DND-41 (cell line): ENCODE data around the gene FCN2.

Experiments
- ATAC-seq: fragments of 200-7000 bp; cut with Tn5 transposase; 3 replicates; pipeline ENCODE4 v1.9.1; 2021; ENCODE audit warnings: low read depth; ENCODE audit not compliant: insufficient read depth
- DNase-seq: peaks from one replicate; pipeline ENCODE4 v3.0.0-alpha.2; 2020
- H2AFZ ChIP-seq: 2 replicates; pipeline ENCODE4 v1.6.0; 2012; ENCODE audit warnings: low read depth, low read length
- H3K27ac ChIP-seq: 2 replicates; pipeline ENCODE4 v1.5.1; 2012; ENCODE audit warnings: low read length, inconsistent platforms
- H3K27me3 ChIP-seq: fragments of 200-600 bp; sonication (generic); 2 replicates; pipeline ENCODE4 v1.6.0; 2012; ENCODE audit warnings: low read length, mild to moderate bottlenecking, inconsistent platforms; ENCODE audit not compliant: insufficient read depth, poor library complexity
- H3K36me3 ChIP-seq: 2 replicates; pipeline ENCODE4 v1.5.1; 2012; ENCODE audit warnings: low read length, inconsistent platforms; ENCODE audit not compliant: insufficient read depth
- H3K4me1 ChIP-seq: 2 replicates; pipeline ENCODE4 v1.5.1; 2012; ENCODE audit warnings: mild to moderate bottlenecking, low read length; ENCODE audit not compliant: insufficient read depth
- H3K4me2 ChIP-seq: 2 replicates; pipeline ENCODE4 v1.6.0; 2012; ENCODE audit warnings: mild to moderate bottlenecking, moderate library complexity, low read length, inconsistent platforms; ENCODE audit not compliant: insufficient read depth
- H3K4me3 ChIP-seq, 2 experiments: fragments of 200-600 bp in 1 of 2; shearing (Covaris generic) in 1 of 2; 2 replicates each; pipeline ENCODE4 v1.5.1; 2012 to 2016; ENCODE audit warnings: inconsistent platforms in 2 of 2, low read length in 2 of 2, mild to moderate bottlenecking in 2 of 2, low read depth in 1 of 2, moderate library complexity in 1 of 2
- H3K79me2 ChIP-seq: 2 replicates; pipeline ENCODE4 v1.6.0; 2012; ENCODE audit warnings: low read length, inconsistent platforms; ENCODE audit not compliant: insufficient read depth
- H3K9ac ChIP-seq: 2 replicates; pipeline ENCODE4 v1.6.0; 2012; ENCODE audit warnings: low read depth, mild to moderate bottlenecking, inconsistent platforms, low read length, moderate library complexity
- H3K9me3 ChIP-seq: 2 replicates; pipeline ENCODE4 v1.5.1; 2012; ENCODE audit warnings: low read length, moderate library complexity, mild to moderate bottlenecking, inconsistent platforms; ENCODE audit not compliant: insufficient read depth, severe bottlenecking
- H4K20me1 ChIP-seq: 2 replicates; pipeline ENCODE4 v1.6.0; 2012; ENCODE audit warnings: low read length; ENCODE audit not compliant: insufficient read depth
- EZH2 ChIP-seq: IDR thresholded peaks from 3 replicates; pipeline ENCODE4 v1.6.1; 2012; ENCODE audit warnings: borderline replicate concordance, low read depth, mild to moderate bottlenecking, moderate library complexity, low read length, inconsistent platforms; ENCODE audit not compliant: severe bottlenecking
- TF ChIP-seq, protein P1 (sequence below): IDR thresholded peaks from 2 replicates; pipeline ENCODE4 v1.5.1; 2012; ENCODE audit warnings: borderline replicate concordance, low read length, moderate library complexity, mild to moderate bottlenecking; ENCODE audit not compliant: poor library complexity, severe bottlenecking; ENCODE audit errors: extremely low read depth

The FCN2 gene

DNA sequence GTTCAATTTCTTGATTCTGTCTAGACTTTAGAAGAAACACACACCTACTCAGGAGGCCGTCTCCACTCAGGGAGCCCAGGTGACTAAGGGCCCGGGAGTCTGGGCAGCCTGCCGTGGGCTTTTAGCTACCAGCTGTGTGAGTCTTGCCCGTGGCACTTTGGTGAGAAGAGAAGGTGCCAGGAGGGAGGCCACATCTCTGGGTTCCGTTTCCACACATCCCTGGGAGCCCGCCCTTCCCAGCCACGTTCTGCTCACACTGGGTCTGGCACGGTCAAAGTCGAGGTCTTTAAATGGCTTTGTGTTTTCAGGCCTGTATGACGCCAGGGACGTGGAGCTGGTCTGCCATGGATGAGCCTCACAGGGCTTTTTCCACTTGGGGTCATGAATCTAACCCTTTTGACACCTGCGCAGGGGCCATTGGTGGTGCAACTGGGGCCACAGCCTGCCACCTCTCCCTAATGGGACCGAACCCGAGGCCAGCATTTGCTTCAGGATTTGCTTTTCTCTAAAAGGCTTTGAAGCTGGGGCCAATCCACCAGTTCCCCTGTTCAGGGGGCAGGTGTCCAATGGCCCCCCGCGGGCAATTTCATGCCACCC, 17.2 kb upstream of the FCN2 start:
- no peak overlapping the region for H3K4me2 ChIP-seq
- H3K9ac ChIP-seq = no peak overlapping the region
- no peak for TF ChIP-seq EZH2
- TF ChIP-seq, protein P1, sequence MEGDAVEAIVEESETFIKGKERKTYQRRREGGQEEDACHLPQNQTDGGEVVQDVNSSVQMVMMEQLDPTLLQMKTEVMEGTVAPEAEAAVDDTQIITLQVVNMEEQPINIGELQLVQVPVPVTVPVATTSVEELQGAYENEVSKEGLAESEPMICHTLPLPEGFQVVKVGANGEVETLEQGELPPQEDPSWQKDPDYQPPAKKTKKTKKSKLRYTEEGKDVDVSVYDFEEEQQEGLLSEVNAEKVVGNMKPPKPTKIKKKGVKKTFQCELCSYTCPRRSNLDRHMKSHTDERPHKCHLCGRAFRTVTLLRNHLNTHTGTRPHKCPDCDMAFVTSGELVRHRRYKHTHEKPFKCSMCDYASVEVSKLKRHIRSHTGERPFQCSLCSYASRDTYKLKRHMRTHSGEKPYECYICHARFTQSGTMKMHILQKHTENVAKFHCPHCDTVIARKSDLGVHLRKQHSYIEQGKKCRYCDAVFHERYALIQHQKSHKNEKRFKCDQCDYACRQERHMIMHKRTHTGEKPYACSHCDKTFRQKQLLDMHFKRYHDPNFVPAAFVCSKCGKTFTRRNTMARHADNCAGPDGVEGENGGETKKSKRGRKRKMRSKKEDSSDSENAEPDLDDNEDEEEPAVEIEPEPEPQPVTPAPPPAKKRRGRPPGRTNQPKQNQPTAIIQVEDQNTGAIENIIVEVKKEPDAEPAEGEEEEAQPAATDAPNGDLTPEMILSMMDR = no peak
- H3K36me3 ChIP-seq = no peaks in the 10 kb centered on the region
- H3K27me3 ChIP-seq = no peaks in the 10 kb centered on the region
- no peak overlapping the region for H3K4me3 ChIP-seq
- H4K20me1 ChIP-seq = no peaks in the 10 kb centered on the region
- no peak overlapping the region for H3K27ac ChIP-seq
- H3K9me3 ChIP-seq = no peaks in the 10 kb centered on the region
- no peak for ATAC-seq
- no peaks in the 10 kb centered on the region for H3K4me1 ChIP-seq
- DNase-seq = no peak
- H3K79me2 ChIP-seq = no peaks in the 10 kb centered on the region
- no peak overlapping the region for H2AFZ ChIP-seq

DNA sequence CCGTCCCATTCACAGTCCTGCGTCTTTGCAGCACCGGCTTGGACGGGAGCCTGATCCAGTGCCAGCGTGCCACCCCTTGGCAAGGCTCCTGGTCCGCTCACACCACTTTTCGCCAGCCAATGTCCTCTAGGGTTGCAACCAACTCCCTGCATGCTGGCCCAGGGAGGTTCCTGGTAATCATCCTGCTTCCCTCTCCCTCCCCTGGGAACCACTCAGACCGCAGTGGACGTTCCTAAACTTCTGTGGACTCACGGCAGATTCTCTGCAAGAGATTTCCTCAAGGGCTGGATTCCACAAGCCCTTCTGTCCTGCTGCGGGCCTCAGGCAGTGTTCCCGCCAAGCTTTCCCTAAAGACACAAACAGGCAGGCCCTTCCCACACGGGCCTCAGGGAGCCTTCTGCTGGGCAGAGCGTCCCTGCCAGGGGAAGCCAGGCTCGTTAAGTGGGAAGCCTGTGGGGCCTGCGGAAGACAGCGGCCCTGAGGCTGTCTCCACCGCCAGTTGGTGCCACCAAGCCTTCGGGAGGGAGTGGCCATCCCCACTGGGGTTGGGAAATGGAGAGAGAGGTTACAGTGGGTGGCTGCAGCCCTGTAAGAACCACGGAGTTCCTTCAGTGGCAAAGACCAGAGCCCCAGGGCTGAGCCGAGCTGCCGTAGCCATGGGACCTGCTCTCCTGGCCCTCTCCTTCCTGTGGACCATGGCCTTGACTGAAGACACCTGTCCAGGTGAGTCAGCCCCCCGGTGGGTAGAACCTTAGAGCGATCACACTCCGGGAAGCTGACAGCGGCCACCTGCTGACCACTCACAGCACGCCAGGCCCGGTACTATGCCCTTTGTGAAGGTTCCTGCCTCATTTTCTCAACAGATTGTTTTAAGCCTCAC, 16.4 kb upstream of the FCN2 start:
- no peak overlapping the region for H3K4me2 ChIP-seq
- H4K20me1 ChIP-seq = no peaks in the 10 kb centered on the region
- no peaks in the 10 kb centered on the region for H3K27me3 ChIP-seq
- no peak for TF ChIP-seq EZH2
- TF ChIP-seq, protein P1 = no peak
- no peaks in the 10 kb centered on the region for H3K79me2 ChIP-seq
- DNase-seq (no peak), ATAC-seq (no peak)
- H3K4me3 ChIP-seq = no peak overlapping the region
- no peak overlapping the region for H3K9ac ChIP-seq
- no peaks in the 10 kb centered on the region for H3K4me1 ChIP-seq
- H3K27ac ChIP-seq = no peak overlapping the region
- no peak overlapping the region for H2AFZ ChIP-seq
- no peaks in the 10 kb centered on the region for H3K9me3 ChIP-seq
- H3K36me3 ChIP-seq = no peaks in the 10 kb centered on the region

DNA sequence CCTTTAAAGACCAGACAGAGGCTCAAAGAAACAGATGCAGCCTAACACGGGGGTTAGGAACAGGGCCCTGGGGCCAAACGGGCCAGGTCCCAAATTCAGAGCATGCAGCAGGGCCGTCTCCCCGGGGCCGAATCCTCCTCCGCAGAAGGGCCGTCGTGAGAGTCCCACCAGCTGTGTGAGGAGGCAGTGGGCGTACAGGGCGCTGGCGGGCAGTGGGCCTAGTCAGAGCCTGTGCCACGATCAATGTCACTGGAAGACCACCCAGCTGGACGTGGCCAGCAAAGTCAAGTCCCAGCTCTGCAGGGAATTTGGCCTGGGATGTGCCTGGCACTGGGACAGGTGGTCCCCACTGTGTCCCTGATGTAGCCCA, 15.8 kb upstream of the FCN2 start:
- Histone ChIP-seq H3K27ac (no peak overlapping the region), H3K9ac (no peak overlapping the region), H3K9me3 (no peaks in the 10 kb centered on the region), H3K4me3 (no peak overlapping the region), H2AFZ (no peak overlapping the region), H3K27me3 (no peaks in the 10 kb centered on the region), H3K4me1 (no peaks in the 10 kb centered on the region), H3K79me2 (no peaks in the 10 kb centered on the region), H3K4me2 (no peak overlapping the region), H4K20me1 (no peaks in the 10 kb centered on the region), H3K36me3 (no peaks in the 10 kb centered on the region)
- TF ChIP-seq, protein P1 = no peak
- no peak for TF ChIP-seq EZH2
- ATAC-seq (no peak), DNase-seq (no peak)
